Bronchial epithelial cell (primary cell): ENCODE results near the gene GRIK4. TPM values are rescaled to one million over a fixed set of nuclear protein-coding genes. Genes with fewer than 3 reads are reported as not detected.

ENCODE experiments used
- DNase-seq: peaks from one replicate; pipeline ENCODE4 v3.0.0-alpha.2; 2010; ENCODE audit warnings: low read depth
- FAIRE-seq: peaks from 2 replicates; lab custom pipeline; 2011; peaks lifted over from hg19 to GRCh38; lab: Jason Lieb, UNC
- H3K27me3 ChIP-seq: 2 replicates; pipeline ENCODE4 v1.5.1; 2011; ENCODE audit warnings: low read length; ENCODE audit not compliant: control insufficient read depth, insufficient read depth
- H3K36me3 ChIP-seq: 2 replicates; pipeline ENCODE4 v1.5.1; 2011; ENCODE audit warnings: low read length; ENCODE audit not compliant: control insufficient read depth, insufficient read depth
- H3K4me3 ChIP-seq: 2 replicates; pipeline ENCODE4 v1.5.1; 2011; ENCODE audit warnings: mild to moderate bottlenecking, low read depth, low read length, control low read depth
- CTCF ChIP-seq: IDR thresholded peaks from 2 replicates; pipeline ENCODE4 v1.5.1; 2011; ENCODE audit warnings: mild to moderate bottlenecking, moderate library complexity, low read length, control low read depth, inconsistent platforms; ENCODE audit not compliant: insufficient read depth, severe bottlenecking
- total RNA-seq: library from RNA; depleted of rRNA; stranded (reverse); fragments of >200 nt; gene quantifications from 2 replicates; pipeline ENCODE4 v1.2.1, GENCODE V29; 2014

GRIK4 gene
- total RNA-seq, 1 donor from 2014 or later: not detected

GRCh38 chr11:120471994-120472393, 39.6 kb upstream of the GRIK4 start:
- DNase-seq: no peak
- H3K4me3 ChIP-seq: no peak overlapping the region
- TF ChIP-seq CTCF: no peak
- H3K27me3 ChIP-seq: no peaks in the 10 kb centered on the region
- H3K36me3 ChIP-seq: peaks cover 9% of the 10 kb centered on the region
- no peak for FAIRE-seq

- no peak for TF ChIP-seq CTCF
- Histone ChIP-seq H3K27me3 (no peaks in the 10 kb centered on the region), H3K4me3 (no peak overlapping the region), H3K36me3 (peaks cover 12% of the 10 kb centered on the region)
- FAIRE-seq: peak; percentile 36
- no peak for DNase-seq
Measured at GRCh38 chr11:120473503-120473902, 38.0 kb upstream of the GRIK4 start.

- Histone ChIP-seq H3K36me3 (peaks cover 21% of the 10 kb centered on the region), H3K4me3 (no peak overlapping the region), H3K27me3 (no peaks in the 10 kb centered on the region)
- no peak for DNase-seq
- no peak for FAIRE-seq
- no peak for TF ChIP-seq CTCF
Measured at GRCh38 chr11:120482149-120482548, 29.4 kb upstream of the GRIK4 start.

- H3K27me3 ChIP-seq: no peaks in the 10 kb centered on the region
- H3K4me3 ChIP-seq: no peak overlapping the region
- DNase-seq (no peak), FAIRE-seq (no peak)
- peaks cover 20% of the 10 kb centered on the region for H3K36me3 ChIP-seq
- no peak for TF ChIP-seq CTCF
Measured at GRCh38 chr11:120484722-120485121, 26.8 kb upstream of the GRIK4 start.

GRCh38 chr11:120486138-120486537, 25.4 kb upstream of the GRIK4 start:
- peaks cover 12% of the 10 kb centered on the region for H3K36me3 ChIP-seq
- no peak for TF ChIP-seq CTCF
- H3K27me3 ChIP-seq: no peaks in the 10 kb centered on the region
- DNase-seq (no peak), FAIRE-seq (no peak)
- no peak overlapping the region for H3K4me3 ChIP-seq

GRCh38 chr11:120489799-120490198, 21.7 kb upstream of the GRIK4 start:
- Histone ChIP-seq H3K27me3 (no peaks in the 10 kb centered on the region), H3K4me3 (no peak overlapping the region), H3K36me3 (peaks cover 7% of the 10 kb centered on the region)
- FAIRE-seq (no peak), DNase-seq (no peak)
- no peak for TF ChIP-seq CTCF
